Endometrial microvascular endothelial cells (primary cell): ENCODE data around the gene SOX14. TPM values are rescaled to one million over a fixed set of nuclear protein-coding genes. Genes with fewer than 3 reads are reported as not detected.

Experiments used
- in situ Hi-C: cut with HindIII; loops from 2 replicates; pipeline ENCODE4 v1.10.0; 2017; ENCODE audit warnings: low sequenced_read_pairs, low pct_unique_long_range_greater_than_20kb; ENCODE audit errors: inconsistent ontology term
- total RNA-seq: library from RNA; depleted of rRNA; stranded (reverse); fragments of >200 nt; gene quantifications from one replicate; pipeline ENCODE4 v1.2.3, GENCODE V29; 2015; ENCODE audit errors: inconsistent ontology term

SOX14 gene
- not detected for total RNA-seq

- in situ Hi-C loops: no loop called here
Observed at GRCh38 chr3:137764001-137764433, at the start of gene SOX14. TSS of gene SOX14 (plus strand) at chr3:137764315. CDS start at chr3:137764785, 470 bp downstream.

- in situ Hi-C loops: no loop called here
Observed at GRCh38 chr3:137714551-137714950, 49.6 kb upstream of the SOX14 start.

GRCh38 chr3:137724240-137724639 is 39.9 kb upstream of the SOX14 start:
- in situ Hi-C loops: no loop called here

GRCh38 chr3:137737208-137737607 is 26.9 kb upstream of the SOX14 start:
- in situ Hi-C loops: no loop called here

GRCh38 chr3:137738710-137739109 is 25.4 kb upstream of the SOX14 start:
- in situ Hi-C loops: no loop called here

GRCh38 chr3:137743608-137744007 is 20.5 kb upstream of the SOX14 start:
- in situ Hi-C loops: no loop called here

- in situ Hi-C loops: no loop called here
Observed at GRCh38 chr3:137746808-137747207, 17.3 kb upstream of the SOX14 start.

GRCh38 chr3:137759505-137759904 is 4.6 kb upstream of the SOX14 start:
- in situ Hi-C loops: no loop called here

- in situ Hi-C loops: no loop called here
Observed at GRCh38 chr3:137760341-137761098, 3.6 kb upstream of the SOX14 start.

GRCh38 chr3:137761099-137761562 is 3.0 kb upstream of the SOX14 start:
- in situ Hi-C loops: no loop called here

- in situ Hi-C loops: no loop called here
Observed at GRCh38 chr3:137761563-137762503, 2.3 kb upstream of the SOX14 start.

- in situ Hi-C loops: no loop called here
Observed at GRCh38 chr3:137762674-137763593, 1.2 kb upstream of the SOX14 start.

- in situ Hi-C loops: no loop called here
Observed at GRCh38 chr3:137763594-137763938, 549 bp upstream of the SOX14 start.

- in situ Hi-C loops: no loop called here
Observed at GRCh38 chr3:137764563-137765309, 621 bp downstream of the SOX14 start.

- in situ Hi-C loops: no loop called here
Observed at GRCh38 chr3:137765310-137766033, 1.4 kb downstream of the SOX14 start.

- in situ Hi-C loops: no loop called here
Observed at GRCh38 chr3:137766041-137766875, 2.1 kb downstream of the SOX14 start.
